ENCODE measurements around the gene UBR3.
"Not testable (repeated sequence)": the region's sequence is repeated elsewhere in the genome, so short reads cannot be mapped to it uniquely, and the experiment has no call there.

Gene UBR3

GRCh38 chr2:169925968-169926367 lies 98.7 kb downstream of the UBR3 start:
- TF ChIP-seq, protein P1, sequence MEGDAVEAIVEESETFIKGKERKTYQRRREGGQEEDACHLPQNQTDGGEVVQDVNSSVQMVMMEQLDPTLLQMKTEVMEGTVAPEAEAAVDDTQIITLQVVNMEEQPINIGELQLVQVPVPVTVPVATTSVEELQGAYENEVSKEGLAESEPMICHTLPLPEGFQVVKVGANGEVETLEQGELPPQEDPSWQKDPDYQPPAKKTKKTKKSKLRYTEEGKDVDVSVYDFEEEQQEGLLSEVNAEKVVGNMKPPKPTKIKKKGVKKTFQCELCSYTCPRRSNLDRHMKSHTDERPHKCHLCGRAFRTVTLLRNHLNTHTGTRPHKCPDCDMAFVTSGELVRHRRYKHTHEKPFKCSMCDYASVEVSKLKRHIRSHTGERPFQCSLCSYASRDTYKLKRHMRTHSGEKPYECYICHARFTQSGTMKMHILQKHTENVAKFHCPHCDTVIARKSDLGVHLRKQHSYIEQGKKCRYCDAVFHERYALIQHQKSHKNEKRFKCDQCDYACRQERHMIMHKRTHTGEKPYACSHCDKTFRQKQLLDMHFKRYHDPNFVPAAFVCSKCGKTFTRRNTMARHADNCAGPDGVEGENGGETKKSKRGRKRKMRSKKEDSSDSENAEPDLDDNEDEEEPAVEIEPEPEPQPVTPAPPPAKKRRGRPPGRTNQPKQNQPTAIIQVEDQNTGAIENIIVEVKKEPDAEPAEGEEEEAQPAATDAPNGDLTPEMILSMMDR (IDR thresholded peaks at IDR 0.05; ENCODE audit: insufficient read depth, low read depth, low read length, missing control alignments), result no peak
- no peak overlapping the region for H3K4me3 ChIP-seq (ENCODE audit: low read depth, low read length)
- no peak for DNase-seq (ENCODE audit: low read depth)

- H3K4me3 ChIP-seq (ENCODE audit: low read depth, low read length), result no peak overlapping the region
- TF ChIP-seq, protein P1 (IDR thresholded peaks at IDR 0.05; ENCODE audit: insufficient read depth, low read depth, low read length, missing control alignments), result peak; percentile 50
- peak; percentile 62 for DNase-seq (ENCODE audit: low read depth)
These were observed 101.2 kb downstream of the UBR3 start for GRCh38 chr2:169928463-169928864.

DNA sequence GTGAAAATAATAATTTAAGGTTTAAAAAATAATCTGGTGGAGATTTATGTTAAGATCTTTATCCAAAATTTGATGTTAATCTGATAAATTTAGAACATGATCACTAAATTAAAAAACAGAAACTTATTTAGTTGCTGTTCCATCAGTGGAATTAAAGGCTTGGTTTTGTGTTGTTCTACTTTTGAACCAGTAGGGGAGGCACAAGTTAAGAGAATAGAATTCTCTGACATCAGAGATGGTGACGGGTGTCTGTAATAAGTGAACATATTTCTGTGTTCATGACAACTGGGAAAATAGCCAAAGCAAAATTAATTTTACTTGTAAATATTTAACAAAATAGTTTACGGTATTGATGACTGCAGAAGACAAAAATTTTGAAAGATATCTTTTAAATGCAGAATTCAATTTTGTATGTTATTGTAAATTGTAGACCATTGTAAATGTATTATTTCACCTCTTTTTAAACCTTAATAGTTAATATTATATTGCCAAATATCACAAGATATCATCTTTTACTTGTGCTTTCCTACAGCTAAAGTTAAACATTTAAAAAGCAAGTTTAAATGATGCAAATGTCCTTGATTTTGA lies 106.0 kb downstream of the UBR3 start:
- TF ChIP-seq, protein P1 (IDR thresholded peaks at IDR 0.05; ENCODE audit: insufficient read depth, low read depth, low read length, missing control alignments), result peak; percentile 69
- no peak overlapping the region for H3K4me3 ChIP-seq (ENCODE audit: low read depth, low read length)
- peak; percentile 45 for DNase-seq (ENCODE audit: low read depth)

DNA sequence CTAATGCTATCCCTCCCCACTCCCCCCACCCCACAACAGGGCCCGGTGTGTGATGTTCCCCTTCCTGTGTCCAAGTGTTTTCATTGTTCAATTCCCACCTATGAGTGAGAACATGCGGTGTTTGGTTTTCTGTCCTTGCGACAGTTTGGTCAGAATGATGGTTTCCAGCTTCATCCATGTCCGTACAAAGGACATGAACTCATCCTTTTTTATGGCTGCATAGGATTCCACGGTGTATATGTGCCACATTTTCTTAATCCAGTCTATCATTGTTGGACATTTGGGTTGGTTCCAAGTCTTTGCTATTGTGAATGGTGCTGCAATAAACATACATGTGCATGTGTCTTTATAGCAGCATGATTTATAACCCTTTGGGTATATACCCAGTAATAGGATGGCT lies 109.4 kb downstream of the UBR3 start:
- H3K4me3 ChIP-seq (ENCODE audit: low read depth, low read length); DNase-seq (ENCODE audit: low read depth): not testable (repeated sequence)

GRCh38 chr2:169945515-169945914 lies 118.3 kb downstream of the UBR3 start:
- no peak overlapping the region for H3K4me3 ChIP-seq (ENCODE audit: low read depth, low read length)
- TF ChIP-seq, protein P1 (IDR thresholded peaks at IDR 0.05; ENCODE audit: insufficient read depth, low read depth, low read length, missing control alignments), result no peak
- DNase-seq (ENCODE audit: low read depth), result no peak

DNA sequence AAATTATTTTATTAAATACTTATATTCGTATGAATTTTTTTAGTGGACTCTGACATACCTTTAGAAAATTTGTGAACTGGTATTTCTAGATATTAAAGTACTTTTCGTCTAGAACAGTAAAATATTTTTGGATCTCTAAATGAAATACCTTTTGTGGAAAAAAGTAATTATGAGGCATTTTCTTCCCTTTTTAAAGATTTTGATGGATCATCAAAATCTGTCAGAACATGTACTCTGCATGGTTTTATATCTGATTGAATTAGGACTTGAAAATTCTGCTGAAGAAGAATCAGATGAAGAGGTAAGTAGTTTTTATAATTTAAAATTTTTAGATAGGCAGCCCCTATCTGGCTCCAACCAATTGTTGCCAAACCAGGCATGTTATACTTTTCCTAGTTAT lies 118.8 kb downstream of the UBR3 start:
- no peak for DNase-seq (ENCODE audit: low read depth)
- TF ChIP-seq, protein P1 (IDR thresholded peaks at IDR 0.05; ENCODE audit: insufficient read depth, low read depth, low read length, missing control alignments), result no peak
- H3K4me3 ChIP-seq (ENCODE audit: low read depth, low read length), result no peak overlapping the region

DNA sequence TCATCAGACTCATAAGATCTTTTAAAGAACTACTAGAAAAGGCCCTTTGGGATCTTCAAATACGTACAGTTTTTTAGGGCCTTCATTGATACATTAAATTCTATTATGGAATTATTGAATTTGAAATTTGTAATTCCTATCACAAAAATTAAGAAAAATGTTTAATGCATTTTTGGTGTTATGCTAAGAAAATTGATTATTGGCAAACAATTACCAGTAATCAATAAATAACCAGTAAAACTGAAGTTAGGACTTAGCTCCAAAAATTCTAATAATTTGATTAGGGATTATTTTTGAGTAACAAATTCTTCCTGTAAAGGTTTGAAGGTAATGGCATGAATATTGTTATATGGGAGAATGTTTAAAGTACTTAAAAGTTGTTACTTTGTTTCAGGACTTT lies 119.3 kb downstream of the UBR3 start:
- H3K4me3 ChIP-seq (ENCODE audit: low read depth, low read length), result no peak overlapping the region
- DNase-seq (ENCODE audit: low read depth), result no peak
- TF ChIP-seq, protein P1 (IDR thresholded peaks at IDR 0.05; ENCODE audit: insufficient read depth, low read depth, low read length, missing control alignments), result no peak
